Cerebellar cortex (tissue), 1 donor: ENCODE measurements around the gene DNMBP.
"Not testable (repeated sequence)": the region's sequence is repeated elsewhere in the genome, so short reads cannot be mapped to it uniquely, and the experiment has no call there.

Source experiments
- DNase-seq: peaks from one replicate; pipeline ENCODE4 v3.0.0-alpha.2; 2015; ENCODE audit warnings: low spot score

The DNMBP gene

DNA sequence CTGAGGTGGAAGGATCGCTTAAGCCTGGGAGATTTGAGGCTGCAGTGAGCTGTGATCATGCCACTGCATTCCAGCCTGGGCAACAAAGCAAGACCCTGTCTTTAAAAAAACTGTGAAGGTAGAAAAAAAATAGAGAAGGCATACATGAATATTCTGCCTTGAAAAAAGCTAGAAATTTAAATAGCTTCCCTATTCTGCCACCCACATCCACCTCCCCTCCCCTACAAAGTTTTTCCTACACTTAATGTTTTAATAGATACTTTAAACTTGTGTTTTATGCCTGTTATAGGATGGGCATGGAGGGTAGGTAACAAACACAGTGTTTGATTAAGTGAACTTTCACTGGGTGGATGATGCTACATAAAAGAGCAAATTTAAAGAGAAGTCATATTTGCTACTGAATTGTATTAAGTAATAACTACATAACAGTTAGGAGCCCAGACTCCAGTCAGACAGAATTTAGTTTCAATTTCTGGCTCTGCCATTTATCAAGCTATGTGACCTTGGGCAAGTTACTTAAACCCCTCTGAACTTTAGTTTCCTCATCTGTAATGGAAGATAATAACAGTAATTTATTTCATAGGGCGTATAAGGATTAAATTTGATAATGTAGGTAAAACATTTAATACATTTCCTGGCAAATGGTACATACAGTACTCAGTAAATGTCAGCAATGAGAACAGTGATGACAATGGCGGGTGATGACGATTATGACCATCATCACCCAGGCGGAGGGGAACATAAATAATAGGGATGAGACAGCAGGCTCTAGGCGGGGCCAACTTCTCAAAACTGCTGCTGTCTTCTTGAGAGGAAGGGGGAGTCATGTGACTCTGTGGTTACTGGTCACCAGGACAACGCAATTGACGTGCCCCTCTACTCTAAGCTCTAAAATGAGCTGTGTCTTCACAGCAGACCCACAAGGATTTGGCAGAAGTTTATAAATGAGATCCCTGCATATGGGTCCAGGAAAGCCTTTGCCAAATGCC is 15.8 kb downstream of the DNMBP start:
- no peak for DNase-seq

DNA sequence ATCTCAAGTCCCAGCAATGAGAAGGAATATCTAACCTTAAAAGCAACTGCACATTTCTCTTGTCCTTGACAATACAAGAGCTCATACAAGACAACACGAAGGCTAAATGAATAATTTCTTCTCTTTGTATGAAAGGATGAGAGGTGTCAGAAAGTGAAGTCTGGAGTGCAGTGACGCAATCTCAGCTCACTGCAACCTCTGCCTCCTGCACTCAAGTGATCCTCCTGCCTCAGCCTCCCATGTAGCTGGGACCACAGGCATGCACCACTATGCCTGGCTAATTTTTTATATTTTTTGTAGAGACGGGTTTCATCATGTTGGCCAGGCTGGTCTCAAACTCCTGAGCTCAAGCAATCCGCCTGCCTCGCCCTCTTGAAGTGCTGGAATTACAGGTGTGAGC is 24.1 kb downstream of the DNMBP start:
- not testable (repeated sequence) for DNase-seq

DNA sequence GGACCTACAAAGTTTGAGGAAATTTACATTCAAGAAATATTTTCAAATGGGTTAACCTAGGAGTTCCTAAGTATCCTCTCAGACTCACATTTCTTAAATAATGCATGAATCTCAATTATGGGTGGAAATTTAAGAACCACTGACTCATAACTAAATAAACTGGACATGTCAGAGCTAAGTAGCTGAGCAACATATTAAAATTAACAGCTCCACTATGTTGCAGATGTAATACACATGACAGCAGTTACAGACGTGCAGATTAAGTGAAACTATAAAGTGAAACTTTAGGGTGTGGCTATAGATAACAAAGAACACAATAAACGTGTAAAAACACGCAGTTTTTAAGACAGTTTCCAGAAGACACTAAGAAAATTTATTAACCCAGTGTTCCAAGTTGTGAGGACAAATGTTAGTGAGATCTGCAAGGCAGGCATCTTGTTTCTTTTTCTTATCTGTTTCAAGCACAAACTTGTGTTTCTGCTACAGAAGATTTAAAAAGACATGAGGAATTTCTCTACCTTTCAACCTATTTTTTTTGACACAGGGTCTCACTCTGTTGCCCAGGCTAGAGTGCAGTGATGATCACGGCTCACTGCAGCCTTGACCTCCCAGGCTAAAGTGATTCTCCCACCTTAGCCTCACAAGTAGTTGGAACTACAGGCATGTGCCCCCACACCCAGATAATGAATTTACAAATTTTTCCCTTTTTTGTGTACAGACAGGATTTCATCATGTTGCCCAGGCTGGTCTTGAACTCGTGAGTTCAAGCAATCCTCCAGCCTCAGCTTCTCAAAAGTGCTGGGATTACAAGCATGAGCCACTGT is 25.3 kb downstream of the DNMBP start:
- no peak for DNase-seq

GRCh38 chr10:99983280-99983988 is 26.3 kb downstream of the DNMBP start:
- peak; percentile 53 for DNase-seq

- no peak for DNase-seq
Measured at GRCh38 chr10:99982728-99983127, 27.0 kb downstream of the DNMBP start.

GRCh38 chr10:99981581-99982199 is 28.1 kb downstream of the DNMBP start:
- DNase-seq = peak; percentile 67

DNA sequence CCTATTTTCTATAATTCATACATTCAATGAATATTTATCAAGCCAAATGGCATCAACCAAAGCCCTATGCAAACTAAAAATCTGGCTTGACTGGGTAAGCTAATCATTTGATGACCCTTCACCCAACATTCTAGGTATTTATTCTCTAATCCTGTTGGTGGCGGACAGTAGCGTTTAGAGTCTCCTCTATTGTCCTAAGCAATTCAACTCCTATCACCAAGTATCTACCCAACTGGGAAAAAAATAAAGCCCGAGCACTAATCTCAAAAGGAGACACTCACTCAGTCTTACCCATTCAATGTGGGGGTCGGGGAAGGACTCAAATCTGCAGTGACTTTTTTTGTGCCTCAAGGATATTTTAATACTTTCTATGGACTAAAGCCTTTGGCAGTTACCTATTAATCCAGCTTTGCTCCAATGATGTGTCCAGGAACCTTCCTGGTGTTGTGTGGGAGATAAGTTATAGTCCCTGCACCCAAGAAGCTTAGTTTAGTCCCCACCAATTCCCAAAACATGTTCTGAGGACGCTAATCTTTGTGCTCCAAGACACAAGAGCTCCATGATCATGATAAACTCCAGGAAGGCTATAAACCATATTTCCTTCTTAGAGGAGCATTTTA is 30.6 kb downstream of the DNMBP start:
- no peak for DNase-seq

GRCh38 chr10:99977916-99978315 is 31.8 kb downstream of the DNMBP start:
- peak; percentile 33 for DNase-seq

GRCh38 chr10:99976886-99977665 is 32.7 kb downstream of the DNMBP start:
- DNase-seq = peak; percentile 32

DNA sequence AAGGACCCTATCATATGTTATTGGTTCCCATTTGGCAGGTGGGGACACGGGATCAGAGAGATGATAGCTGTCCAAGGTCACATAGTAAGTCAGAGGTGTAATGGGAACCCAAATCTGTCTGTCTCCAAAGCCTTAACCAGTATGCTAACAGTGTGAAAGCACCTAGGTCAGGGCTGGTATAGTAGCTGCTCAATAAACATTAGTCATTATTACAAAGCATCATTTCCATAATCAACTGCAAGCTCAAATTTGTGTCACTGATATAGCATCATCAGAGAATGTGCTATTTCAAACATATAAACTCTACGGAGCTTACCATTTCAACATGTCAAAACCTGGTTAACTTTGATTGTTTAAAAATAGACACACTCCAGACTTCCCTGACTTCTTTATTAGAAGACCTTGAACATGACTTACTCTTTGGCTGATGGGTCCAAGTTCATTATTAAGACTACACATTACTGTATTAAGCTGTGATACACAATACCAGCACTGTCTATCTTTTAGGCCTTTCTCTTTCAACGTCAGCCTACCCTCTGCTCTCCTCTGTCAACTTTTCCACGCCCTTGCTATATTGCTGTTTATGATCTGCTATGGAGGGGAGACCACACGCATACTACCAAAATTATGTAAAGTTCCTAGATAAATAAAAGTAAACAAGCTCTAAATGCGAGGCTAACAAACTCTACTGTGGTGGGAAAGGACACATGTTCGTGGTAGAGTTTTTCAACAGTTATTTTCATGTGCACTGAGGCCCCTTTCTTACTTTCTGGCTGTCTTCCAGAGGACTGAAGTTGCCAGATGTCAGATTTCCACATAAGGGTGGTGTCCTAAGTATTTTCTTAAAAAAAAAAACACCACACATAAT is 33.6 kb downstream of the DNMBP start:
- DNase-seq = no peak

DNA sequence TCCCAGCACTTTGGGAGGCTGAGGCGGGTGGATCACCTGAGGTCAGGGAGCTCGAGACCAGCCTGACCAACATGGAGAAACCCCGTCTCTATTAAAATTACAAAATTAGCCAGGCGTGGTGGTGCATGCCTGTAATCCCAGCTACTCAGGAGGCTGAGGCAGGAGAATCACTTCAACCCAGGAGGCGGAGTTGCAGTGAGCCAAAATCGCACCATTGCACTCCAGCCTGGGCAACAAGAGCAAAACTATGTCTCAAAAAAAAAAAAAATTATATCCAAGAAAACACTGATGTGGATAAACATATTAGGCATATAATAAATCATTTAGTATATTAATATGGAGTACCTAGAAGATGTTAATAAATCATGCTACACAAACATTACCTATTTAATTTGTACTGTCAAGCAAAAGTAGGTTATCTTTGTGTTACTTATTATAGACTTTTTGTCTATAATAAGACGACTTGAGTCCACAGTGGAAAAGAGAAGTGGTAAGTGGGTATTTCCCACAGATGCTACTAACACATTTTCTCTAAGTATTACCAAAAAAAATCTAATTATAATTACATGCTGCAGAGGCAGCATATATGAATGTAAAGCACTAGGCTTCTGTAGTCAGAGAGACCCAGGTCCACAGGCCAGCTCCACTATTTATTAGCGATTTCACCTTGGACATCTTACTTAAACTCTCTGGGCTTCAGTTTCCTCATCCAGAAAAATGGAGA is 34.5 kb downstream of the DNMBP start:
- no peak for DNase-seq

- no peak for DNase-seq
Measured at GRCh38 chr10:99973190-99973589, 36.6 kb downstream of the DNMBP start.

DNA sequence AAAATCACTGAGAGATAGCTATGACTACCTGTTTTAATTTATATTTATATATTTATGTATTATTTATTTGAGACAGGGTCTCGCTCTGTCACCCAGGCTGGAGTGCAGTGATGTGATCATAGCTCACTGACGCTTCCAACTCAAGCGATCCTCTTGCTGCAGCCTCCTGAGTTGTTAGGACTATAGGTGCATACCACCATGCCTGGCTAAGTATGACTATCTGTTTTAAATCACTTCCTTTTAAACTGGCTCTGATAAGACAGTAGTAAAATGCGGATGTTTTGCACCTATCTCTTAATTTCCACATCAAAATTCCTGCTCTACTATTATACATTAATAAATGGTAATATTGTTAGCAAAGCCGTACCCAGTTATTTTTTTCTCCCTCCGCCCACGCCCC is 41.8 kb downstream of the DNMBP start:
- DNase-seq = no peak

DNA sequence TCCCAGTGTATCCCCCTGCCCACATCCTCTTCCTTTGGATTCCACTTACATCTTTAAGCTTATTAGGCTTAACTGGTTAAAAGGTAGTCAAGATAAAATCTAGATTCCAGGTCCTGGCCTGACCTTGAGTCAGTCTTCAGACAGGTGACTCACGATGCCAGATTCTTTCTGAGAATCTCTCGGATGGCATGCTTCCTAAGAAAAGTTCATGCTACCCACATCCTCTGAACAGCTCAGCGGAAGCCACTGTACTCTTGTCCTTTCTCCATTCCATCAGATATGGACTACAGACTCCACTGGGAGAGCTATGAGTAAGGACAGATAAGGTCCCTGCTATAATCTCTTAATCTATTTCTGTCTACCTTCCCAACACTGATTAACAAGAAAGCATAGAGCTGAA is 43.4 kb downstream of the DNMBP start:
- DNase-seq = no peak

DNA sequence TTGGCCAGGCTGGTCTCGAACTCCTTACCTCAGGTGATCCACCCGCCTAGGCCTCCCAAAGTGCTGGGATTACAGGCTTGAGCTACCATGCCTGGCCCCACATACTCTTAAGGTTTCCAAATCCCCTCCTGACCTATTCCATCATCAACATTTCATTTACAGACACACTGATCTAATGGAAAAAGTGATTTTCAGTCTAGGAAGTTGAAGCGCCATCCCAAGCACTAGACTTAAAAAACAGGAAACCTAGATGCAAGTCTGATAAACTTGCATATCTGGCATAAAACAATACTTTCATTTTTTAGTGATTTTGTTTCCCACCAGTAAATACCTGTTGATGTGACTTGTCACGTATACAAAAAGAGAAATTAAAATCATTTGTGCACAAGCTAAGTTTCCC is 44.0 kb downstream of the DNMBP start:
- no peak for DNase-seq

GRCh38 chr10:99964791-99965190 is 45.0 kb downstream of the DNMBP start:
- DNase-seq = no peak

- DNase-seq = not testable (repeated sequence)
Measured at GRCh38 chr10:99963467-99964165, 46.1 kb downstream of the DNMBP start.

DNA sequence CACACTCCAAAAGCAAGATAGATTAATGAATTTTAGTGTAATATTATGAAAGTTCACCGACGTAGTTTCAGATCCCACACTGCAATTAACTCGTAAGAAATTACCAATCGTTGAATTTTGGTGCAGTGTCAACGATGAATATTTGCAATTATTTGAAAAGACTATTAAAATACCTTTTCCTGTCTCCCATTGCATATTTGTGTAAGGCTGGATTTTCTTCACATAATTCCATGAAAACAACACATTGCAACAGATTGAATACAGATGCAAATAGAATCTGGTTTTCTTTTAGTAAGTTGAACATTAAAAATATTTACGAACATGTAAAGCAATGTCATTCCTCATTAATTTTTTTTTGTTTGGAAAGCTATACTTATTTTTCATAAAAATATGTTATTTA is 50.9 kb downstream of the DNMBP start:
- DNase-seq = no peak
